GM12892 (cell line): ENCODE results near the gene LPAR3.
"Not testable (repeated sequence)": the region's sequence is repeated elsewhere in the genome, so short reads cannot be mapped to it uniquely, and the experiment has no call there.

ENCODE experiments used
- POLR2A ChIP-seq: IDR thresholded peaks from 2 replicates; pipeline ENCODE4 v1.6.1; 2011; ENCODE audit warnings: low read depth, low read length, control low read depth
- POLR2AphosphoS5 ChIP-seq: IDR thresholded peaks from 2 replicates; pipeline ENCODE4 v1.6.1; 2011; ENCODE audit warnings: low read depth, low read length, control low read depth
- TAF1 ChIP-seq: IDR thresholded peaks from 2 replicates; pipeline ENCODE4 v1.6.1; 2011; ENCODE audit warnings: low read depth, mild to moderate bottlenecking, control low read depth, low read length, borderline replicate concordance

DNA sequence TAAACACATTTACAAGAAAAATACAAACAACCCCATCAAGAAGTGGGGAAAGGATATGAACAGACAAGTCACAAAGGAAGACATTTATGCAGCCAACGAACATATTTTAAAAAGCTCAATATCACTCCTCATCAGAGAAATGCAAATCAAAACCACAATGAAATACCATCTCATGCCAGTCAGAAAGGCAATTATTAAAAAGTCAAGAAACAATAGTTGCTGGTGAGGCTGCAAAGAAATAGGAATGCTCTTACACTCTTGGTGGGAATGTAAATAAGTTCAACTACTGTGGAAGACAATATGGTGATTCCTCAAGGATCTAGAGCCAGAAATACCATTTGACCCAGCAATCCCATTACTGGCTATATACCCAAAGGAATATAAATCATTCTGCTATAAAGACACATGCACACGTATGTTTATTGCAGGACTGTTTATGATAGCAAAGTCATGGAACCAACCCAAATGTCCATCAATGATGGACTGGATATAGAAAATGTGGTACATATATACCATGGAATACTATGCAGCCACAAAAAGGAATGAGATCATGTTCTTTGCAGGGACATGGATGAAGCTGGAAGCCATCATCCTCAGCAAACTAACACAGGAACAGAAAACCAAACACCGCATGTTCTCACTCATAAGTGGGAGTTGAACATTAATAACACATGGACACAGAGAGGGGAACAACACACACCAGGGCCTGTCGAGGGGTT lies 15.9 kb upstream of the LPAR3 start:
- TF ChIP-seq POLR2A, TAF1, POLR2AphosphoS5: not testable (repeated sequence)
